Ovary (tissue), 3 donors: ENCODE measurements around the gene SNX27.

Experiments
- CTCF ChIP-seq, 3 donors: fragments of 450-650 bp in 2 of 3; fragments of 200-600 bp in 1 of 3; IDR thresholded peaks; one replicate each; pipeline versions ENCODE4 v1.5.1 to v1.8.0; 2016 to 2022; ENCODE audit warnings: antibody characterized with exemption in 3 of 3, mild to moderate bottlenecking in 1 of 3
- EP300 ChIP-seq: sonication (generic); formaldehyde crosslinking; IDR thresholded peaks from one replicate; pipeline ENCODE4 v1.6.1; 2017; ENCODE audit warnings: antibody characterized with exemption
- POLR2A ChIP-seq: fragments of 450-650 bp; IDR thresholded peaks from one replicate; pipeline ENCODE4 v1.6.1; 2017; ENCODE audit warnings: antibody characterized with exemption, mild to moderate bottlenecking, moderate library complexity
- donor health status: DM: no; HTN: no; CAD: no.

- TF ChIP-seq POLR2A (no peak), CTCF (IDR thresholded peaks at IDR 0.05) (no peak), EP300 (no peak)
Observed at GRCh38 chr1:151574575-151575529, 37.0 kb upstream of the SNX27 start.
